ENCODE results near the gene RHBDF1.
A peak's percentile ranks its signal among the peaks of the same experiment; 100 is the strongest.

The RHBDF1 gene

GRCh38 chr16:74051-74746, 1.8 kb upstream of the RHBDF1 start:
- DNase-seq = peak; percentile 54

DNA sequence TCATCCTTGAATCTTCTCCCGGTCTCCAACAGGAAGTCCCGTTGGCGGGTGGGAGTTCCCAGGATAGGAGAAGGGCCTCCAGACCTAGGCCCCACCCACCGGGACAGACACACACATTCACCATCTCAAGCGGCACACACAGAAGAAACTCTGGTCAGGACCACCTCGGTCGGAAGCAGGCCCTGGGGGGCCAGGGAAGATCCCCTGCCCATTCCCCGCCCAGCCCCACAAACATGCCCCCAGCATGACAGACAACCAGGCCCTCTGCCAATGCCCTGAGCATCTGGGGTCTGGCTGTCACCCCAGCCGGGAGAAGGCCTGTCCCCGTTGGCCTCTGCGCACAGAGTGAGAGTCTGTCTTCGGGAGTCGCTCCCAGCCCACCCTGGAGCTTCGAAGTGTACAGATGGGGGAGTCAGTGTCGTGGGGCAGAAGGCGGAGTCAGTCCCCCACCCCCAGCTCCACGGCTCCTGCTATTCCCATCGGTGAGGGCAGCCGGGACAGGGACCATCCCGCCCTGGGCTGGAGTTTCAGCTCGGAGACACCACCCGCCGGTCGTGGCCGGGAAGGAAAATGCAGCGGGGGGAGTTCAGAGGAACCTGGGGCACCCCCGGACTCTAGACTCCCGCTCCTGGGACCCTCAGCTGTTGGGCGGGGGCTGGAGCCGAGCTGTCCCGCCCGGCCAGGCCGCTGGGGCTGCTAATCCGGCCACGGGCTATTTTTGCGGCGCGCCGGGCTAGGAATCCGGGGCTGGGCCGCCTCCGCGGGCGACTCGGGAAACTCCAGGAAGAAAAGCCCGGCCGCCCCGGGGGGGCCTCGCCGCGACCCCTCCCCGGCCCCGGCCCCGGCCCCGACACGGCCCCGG, 660 bp downstream of the RHBDF1 start:
- peak; percentile 86 for DNase-seq

GRCh38 chr16:71210-71539, 1.3 kb downstream of the RHBDF1 start:
- DNase-seq = no peak

DNA sequence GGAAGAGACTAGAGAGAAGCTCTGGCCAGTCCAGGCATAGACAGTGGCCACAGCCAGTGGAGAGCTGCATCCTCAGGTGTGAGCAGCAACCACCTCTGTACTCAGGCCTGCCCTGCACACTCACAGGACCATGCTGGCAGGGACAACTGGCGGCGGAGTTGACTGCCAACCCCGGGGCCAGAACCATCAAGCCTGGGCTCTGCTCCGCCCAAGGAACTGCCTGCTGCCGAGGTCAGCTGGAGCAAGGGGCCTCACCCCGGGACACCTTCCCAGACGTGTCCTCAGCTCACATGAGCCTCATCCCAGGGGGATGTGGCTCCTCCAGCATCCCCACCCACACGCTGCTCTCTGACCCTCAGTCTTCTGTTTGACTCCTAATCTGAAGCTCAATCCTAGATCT, 3.2 kb downstream of the RHBDF1 start:
- no peak for DNase-seq

DNA sequence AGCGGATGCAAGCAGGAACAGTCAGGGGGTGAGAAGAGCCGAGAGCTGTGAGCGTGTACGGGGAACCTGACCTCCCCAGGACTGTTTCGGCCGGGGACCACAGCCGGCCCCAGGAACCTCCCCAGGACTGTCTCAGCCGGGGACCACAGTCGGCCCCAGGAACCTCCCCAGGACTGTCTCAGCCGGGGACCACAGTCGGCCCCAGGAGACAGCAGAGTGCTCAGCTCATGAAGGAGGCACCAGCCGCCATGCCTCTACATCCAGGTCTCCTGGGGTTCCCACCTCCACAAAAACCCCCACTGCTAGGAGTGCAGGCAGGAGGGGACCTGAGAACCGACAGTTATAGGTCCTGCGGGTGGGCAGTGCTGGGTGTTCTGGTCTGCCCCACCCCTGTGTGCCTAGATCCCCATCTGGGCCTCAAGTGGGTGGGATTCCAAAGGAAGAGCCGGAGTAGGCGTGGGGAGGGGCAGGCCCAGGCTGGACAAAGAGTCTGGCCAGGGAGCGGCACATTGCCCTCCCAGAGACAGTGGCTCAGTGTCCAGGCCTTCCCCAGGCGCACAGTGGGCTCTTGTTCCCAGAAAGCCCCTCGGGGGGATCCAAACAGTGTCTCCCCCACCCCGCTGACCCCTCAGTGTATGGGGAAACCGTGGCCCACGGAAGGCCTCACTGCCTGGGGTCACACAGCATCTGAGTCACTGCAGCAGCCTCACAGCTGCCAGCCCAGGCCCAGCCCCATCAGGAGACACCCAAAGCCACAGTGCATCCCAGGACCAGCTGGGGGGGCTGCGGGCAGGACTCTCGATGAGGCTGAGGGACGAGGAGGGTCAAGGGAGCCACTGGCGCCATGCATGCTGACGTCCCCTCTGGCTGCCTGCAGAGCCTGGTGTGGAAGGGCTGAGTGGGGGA, 4.3 kb downstream of the RHBDF1 start:
- DNase-seq = no peak

GRCh38 chr16:67183-67791, 5.1 kb downstream of the RHBDF1 start:
- peak; percentile 63 for DNase-seq

GRCh38 chr16:66309-67182, 5.9 kb downstream of the RHBDF1 start:
- peak; percentile 25 for DNase-seq

- peak; percentile 87 for DNase-seq
Observed at GRCh38 chr16:65745-66144, 6.7 kb downstream of the RHBDF1 start.

DNA sequence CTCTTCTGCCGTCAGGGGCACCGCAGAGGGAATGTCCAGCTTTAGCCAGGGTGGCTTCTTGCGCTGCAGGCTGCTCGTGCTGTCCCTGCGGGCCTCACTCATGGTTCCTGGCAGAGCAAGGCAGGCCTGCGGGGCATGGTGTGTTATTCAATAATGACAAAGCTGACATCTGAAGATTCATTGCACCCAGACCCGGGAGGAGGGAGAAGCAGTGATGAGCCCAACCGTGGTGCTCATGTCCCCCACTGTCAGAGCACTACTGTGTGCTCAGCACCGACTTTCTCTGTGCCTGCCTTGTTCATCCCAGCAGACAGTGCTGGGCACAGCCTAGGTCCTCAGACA, 7.5 kb downstream of the RHBDF1 start:
- no peak for DNase-seq

- no peak for DNase-seq
Observed at GRCh38 chr16:63998-64913, 8.2 kb downstream of the RHBDF1 start.

DNA sequence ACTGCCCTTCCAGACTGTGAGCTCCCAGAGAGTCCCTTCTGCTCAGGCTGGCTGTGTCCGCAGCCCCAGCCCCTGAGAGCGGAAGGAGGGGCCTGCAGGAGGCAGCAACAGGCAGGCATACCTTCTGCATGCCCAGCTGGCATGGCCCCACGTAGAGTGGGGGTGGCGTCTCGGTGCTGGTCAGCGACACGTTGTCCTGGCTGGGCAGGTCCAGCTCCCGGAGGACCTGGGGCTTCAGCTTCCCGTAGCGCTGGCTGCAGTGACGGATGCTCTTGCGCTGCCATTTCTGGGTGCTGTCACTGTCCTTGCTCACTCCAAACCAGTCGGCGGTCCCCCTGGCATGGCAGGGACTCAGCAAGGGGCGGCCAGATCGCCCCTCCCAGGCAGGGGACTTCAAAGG, 9.0 kb downstream of the RHBDF1 start:
- no peak for DNase-seq

GRCh38 chr16:62968-63391, 9.5 kb downstream of the RHBDF1 start:
- no peak for DNase-seq

DNA sequence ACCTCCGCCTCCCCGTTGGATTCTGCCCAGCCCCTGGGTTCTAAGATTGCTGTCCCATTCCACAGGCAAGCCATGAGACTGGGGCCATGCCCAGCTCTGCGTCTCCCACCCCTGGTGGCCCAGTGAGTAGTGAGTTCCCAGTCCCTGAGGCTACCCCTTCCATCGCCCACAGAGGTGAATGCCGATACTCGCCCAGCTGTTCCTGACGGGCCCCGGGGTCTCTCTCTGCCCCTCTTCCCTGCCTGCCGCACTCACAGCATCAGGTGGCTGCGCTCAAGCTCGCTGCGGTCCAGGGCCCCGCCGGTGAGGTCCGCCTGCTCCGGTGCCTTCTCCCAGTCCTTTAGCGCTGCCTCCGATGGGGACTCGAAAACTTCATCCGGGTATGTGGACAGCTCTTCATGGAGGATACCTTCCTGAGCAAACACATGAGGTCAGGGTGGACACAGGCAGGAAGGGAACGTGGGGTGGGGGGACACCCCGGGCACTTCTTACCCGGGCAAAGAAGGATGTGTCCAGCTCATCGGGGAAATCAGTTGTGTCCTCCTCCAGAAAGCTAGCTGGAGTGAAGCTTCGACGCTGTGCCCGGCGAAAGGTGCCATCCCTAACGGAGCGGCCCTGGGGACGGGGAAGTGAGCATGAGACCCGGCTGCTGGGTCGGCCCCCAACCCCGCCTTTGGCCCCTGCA, 10.0 kb downstream of the RHBDF1 start:
- no peak for DNase-seq

- DNase-seq = no peak
Observed at GRCh38 chr16:61879-62281, 10.6 kb downstream of the RHBDF1 start.

DNA sequence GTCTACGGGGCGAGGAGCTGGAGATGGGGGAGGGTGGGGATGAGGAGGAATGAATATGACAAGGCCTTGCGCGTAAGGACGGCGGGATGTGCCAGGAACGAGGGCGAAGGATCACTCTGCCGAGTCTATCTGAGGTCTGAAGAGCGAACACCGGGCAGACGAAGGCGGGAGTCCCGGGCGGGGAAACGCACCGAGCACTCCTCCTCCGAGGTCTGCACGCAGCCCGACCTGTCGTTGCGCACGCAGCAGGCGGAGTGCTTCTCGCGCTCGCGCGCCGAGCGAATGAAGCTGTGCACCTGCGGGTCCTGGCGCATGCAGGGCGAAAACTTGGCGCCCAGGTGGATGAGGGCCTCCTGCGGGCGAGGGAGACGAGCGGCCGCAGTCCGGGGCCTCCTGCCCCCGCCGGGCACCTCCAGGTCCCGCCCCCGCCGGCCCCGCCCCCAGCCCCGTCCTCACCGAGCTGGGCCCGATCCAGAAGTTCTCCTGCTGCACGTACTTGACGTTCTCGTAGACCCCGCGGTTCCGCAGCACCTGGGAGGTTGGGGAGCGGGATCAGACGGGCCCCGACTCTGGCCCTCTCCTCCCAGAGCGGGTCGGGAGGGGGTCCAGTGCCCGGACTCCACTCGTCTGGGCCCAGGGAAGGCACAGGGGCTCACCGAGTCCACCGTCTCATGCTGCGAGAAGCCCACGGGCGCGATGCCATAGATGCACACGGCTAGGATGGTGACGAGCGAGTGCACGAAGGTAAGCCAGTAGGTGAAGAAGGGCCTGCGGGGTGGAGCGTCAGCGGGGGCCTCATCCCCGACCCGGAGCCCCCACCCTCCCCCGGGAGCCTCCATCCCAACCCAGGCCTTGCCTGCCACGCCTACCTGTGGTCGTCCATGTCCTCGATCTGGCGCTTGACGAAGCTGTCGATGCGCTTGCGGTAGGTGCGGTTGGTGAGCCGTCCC, 11.2 kb downstream of the RHBDF1 start:
- DNase-seq = no peak

GRCh38 chr16:60166-60565, 12.3 kb downstream of the RHBDF1 start:
- DNase-seq = no peak

DNA sequence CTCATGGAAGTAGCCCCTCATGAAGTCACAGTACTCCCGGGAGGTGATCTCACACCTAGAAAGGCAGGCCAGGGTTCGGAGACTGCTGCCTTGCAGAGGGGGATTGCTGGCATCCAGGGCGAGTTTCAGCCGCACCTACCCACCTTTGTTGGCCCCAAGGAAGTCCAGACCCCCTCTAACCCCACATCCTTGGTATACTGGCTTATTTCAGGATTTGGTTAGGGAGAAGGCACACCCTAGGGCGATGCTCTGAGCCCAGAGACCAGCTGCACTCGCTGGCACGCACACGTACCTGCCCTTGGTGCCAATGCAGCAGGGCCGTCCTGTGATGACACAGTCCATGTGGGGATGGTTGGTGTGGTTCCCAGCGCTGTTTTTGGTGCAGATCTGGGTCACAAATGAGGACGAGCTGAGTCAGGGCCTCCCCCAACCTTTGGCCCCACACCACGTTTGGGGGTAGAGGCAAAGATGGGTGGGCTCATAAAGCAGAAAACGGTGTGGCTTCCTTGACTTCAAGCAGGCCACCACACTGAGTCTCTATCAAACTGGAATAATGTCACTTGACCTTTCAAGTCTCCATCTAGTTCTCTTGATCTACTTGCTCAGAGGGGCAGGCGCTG, 12.9 kb downstream of the RHBDF1 start:
- no peak for DNase-seq
